ENCODE data around the gene PDXK.

The PDXK gene

DNA sequence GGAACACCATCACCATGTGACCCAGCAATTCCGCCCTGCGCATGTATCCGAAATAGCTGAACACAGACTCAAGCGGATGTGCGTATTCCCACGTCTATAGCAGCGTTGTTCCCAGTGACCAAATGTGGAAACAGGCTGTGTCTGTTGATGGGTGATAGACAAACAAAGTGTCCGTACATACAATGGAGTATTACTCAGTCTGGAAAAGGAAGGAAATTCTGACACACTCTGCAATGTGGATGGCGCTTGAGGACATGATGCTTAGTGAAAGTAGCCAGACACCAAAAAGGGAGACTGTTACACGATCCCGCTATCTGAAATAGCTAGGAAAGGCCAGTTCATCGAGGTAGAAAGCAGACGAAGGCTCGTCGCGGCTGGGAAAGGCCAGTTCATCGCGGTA lies 25.8 kb downstream of the PDXK start:
- DNase-seq: no peak

DNA sequence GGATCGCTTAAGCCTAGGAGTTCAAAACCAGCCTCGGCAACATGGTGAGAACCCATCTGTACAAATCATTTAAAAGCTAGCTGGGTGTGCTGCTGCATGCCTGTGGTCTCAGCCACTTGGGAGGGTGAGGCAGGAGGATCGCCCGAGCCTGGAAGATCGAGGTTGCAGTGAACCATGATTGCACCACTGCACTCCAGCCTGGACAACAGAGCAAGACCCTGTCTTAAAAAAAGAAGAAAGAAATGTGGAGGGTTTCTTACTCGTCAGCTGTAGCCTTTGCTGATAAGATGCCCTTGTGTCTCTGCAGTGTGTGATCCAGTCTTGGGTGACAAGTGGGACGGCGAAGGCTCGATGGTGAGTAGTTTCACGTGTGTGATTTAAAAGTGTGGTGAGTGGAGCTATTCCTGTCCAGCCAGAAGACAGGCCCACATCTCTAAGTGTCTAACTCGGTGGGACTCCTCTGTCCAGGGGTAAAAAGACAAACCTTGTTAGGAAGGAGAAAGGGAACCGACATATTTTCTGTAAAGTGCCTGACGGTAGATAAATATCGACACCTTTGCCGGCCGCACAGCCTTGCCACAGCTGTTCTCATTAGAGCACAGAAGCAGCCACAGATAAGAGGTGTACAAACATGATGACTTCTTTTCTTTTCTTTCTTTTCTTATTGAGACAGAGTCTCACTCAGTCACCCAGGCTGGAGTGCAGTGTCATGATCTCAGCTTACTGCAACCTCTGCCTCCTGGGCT lies 27.0 kb downstream of the PDXK start:
- no peak for DNase-seq

DNA sequence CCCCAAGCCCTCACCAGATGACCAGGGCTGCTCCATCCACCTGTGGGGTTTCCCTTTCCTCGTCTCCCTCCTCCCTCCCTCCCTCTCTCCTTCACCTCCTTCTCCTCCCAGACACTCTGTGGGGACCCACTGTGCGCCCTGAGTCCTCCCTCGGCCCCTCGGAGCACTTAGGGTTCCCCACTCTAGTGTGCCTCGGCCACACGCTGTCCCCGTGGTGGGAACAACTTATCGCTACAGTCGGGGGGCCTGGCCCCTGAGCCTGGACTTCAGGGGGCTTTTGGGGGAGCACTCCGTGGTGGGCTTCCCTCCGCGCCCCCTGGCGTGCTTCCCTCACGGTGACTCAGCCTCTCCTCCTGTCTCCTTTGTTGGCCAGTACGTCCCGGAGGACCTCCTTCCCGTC lies 29.7 kb downstream of the PDXK start:
- no peak for DNase-seq

DNA sequence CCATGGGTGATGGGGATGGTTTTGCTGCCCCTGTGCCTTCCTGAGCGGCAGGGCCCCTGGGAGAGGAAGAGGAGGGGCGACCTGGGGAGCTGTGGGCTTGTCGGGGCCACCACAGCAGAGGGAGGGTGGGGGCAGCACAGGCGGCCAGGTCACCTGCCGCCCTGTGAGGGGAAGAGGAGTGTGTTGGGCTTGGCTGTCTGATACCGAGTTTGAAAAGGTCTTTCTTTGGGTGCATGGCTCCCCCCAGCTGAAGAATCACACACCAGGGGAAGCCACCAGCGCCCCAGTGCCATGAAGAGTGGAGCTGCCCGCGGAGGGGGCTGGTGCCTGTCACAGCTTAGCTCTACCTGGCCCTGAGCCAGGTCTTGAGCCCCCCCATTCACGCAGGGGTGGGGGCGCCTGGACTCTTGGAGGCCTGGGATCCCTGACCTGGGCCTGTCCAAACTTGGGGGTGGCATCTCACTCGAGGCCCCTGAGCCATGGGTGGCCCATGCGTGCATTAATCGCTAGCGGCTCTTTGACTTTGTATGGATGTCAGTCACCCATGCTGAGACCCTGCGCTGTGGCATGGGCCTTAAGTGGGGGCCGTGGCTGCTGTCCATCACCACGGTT lies 30.8 kb downstream of the PDXK start:
- DNase-seq: no peak

GRCh38 chr21:43750339-43751033 lies 31.6 kb downstream of the PDXK start:
- no peak for DNase-seq

- no peak for DNase-seq
Observed at GRCh38 chr21:43751955-43752591, 33.1 kb downstream of the PDXK start.

DNA sequence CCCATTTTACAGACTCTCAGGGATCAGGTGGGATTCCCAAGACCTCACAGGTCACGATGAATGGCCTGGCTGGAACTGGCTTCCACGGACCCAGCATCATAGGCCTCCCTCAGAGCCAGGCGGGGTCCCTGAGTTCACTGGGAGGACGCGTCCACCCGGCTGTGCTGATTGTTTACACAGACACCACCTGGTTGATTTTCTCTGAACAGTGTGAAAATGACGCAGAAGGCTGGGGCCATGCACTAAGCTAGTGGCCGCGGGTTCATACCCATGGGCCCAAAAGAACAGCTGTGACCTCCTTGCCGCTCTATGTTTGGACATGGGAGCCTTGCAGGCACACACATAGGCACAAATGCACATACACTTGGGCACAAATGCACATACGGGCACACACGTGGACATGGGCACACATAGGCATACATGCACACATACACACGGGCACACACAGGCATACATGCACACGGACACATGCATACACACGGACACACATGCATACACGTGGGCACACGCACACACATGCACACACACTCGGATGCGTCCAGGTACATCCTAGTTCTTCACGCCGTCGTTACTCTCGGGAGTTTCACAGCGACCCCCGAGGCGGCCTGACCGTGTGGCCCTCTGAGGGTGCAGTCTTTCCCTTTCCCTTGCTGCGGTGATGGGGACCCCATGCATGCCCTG lies 34.0 kb downstream of the PDXK start:
- DNase-seq: no peak

DNA sequence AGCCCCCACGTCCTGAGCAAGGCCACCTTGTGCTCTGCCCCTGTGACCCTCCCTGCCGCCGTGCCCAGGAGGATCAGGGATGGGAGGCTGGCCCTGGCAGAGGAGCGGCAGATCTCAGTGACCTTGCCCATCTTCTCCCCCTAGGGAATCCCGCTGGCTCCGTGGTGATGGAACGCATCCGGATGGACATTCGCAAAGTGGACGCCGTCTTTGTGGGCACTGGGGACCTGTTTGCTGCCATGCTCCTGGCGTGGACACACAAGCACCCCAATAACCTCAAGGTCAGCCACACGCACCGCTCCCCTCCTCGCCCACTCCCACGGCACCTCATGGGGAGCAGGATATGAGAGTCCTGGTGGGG lies 34.5 kb downstream of the PDXK start:
- no peak for DNase-seq

GRCh38 chr21:43754948-43755781 lies 36.2 kb downstream of the PDXK start:
- DNase-seq: no peak

DNA sequence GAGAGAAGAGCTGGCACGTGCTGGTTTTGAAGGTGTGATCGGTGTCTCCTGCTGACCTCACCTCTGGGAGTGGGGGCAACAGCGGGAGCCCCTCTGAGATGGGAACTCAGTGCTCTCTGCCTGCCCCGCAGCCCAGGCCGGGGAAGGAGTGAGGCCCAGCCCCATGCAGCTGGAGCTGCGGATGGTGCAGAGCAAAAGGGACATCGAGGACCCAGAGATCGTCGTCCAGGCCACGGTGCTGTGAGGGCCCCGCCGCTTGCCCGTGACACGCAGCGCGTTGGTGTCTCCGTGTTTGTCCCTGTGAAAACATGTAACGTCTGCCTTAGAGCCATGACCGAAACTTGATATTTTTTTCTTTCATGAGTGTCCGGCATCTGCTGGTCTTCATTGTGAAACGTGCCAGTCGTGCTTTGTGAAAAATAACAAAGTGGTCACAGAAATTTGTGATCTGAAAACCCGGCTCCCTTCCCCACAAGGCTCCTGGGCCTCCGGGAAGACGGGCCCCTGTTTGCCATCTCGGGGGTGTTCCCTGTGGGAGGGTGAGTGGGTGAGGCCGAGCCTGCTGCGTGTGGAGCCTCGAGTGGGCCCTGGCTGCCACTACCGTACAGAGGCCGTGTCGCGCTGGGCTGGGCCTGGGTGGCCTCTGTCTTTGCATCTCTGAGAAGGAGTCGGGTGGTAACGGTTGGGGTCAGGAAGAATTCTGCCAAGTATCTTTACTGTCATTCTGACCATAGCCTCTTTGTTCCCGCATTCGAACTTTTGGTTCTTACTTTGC lies 37.1 kb downstream of the PDXK start:
- DNase-seq: no peak

GRCh38 chr21:43757601-43758000 lies 38.7 kb downstream of the PDXK start:
- no peak for DNase-seq

- no peak for DNase-seq
Observed at GRCh38 chr21:43758111-43758641, 39.2 kb downstream of the PDXK start.

DNA sequence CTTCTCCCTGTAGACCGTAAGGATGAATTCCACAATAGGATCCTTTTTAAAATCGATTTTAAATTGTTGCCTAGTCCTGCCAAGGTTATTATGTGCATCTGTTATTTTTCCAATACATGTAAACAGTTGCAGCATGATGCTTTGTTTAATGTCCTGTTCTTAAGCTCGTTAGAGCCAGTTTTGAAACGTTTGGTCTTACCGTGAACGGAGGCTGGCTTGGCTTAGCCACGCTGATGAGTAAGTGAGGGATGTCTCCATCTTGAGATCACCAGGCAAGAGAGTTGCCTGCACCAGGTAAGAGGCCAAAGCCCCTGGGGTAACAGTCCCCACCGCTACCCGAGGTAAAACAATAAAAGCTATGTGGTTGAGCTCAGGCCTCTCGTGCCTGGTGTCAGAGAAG lies 39.9 kb downstream of the PDXK start:
- DNase-seq: no peak

DNA sequence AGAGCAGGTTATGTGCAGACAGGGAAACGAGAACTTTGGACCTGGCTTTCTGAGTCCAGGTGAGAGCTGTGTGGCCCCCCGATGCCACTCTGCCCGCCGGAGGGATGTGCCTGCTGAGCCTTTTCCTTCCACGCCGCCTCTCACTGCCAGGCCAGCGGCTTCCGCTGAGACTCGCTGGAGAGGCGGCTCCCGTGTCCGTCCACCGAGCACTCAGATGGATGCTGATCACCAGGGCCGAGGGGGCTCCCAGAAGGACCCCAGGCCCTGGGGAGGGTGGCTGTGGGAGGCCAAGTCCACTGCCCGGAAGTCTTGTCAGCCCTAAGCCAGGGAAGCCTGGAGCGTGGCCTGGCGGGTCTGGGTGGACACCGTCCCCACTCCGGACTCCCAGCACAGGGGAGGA lies 40.7 kb downstream of the PDXK start:
- DNase-seq: no peak

DNA sequence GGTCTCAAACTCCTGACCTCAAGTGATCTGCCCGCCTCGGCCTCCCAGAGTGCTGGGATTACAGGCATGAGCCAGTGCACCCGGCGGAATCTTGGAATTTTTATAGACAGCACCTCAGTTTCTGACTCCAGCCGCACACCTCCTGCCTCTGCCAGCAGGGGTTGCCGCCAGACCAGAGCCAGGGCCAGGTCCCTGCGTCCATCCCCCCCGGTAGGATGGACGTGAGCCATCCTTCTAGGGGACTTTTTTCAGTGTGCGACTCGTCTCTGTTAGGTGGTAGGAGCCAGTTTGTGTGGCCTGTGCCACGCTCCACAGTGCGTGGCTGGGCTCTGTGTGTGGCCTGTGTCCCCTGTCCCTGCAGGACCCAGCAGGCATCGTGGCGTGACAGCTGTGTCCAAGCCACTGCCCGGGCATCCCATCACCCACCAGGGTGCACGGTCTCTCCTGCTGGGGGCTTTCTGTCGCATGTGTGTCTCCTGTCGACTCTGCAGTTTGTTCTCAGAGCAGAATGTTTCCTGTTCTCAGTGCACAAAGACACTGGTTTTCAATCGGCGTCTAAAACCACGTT lies 41.5 kb downstream of the PDXK start:
- DNase-seq: no peak

GRCh38 chr21:43761886-43762285 lies 43.0 kb downstream of the PDXK start:
- DNase-seq: no peak

GRCh38 chr21:43762303-43763128 lies 43.6 kb downstream of the PDXK start:
- no peak for DNase-seq

- no peak for DNase-seq
Observed at GRCh38 chr21:43763901-43764523, 45.1 kb downstream of the PDXK start.

Measured in effector CD8-positive, alpha-beta T cell (primary cell).